ENCODE measurements around the gene SUMF2.

- TF ChIP-seq, protein P1, sequence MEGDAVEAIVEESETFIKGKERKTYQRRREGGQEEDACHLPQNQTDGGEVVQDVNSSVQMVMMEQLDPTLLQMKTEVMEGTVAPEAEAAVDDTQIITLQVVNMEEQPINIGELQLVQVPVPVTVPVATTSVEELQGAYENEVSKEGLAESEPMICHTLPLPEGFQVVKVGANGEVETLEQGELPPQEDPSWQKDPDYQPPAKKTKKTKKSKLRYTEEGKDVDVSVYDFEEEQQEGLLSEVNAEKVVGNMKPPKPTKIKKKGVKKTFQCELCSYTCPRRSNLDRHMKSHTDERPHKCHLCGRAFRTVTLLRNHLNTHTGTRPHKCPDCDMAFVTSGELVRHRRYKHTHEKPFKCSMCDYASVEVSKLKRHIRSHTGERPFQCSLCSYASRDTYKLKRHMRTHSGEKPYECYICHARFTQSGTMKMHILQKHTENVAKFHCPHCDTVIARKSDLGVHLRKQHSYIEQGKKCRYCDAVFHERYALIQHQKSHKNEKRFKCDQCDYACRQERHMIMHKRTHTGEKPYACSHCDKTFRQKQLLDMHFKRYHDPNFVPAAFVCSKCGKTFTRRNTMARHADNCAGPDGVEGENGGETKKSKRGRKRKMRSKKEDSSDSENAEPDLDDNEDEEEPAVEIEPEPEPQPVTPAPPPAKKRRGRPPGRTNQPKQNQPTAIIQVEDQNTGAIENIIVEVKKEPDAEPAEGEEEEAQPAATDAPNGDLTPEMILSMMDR (conservative IDR thresholded peaks at IDR 0.05; ENCODE audit: low read depth, low read length) = no peak
- TF ChIP-seq MXI1 (IDR thresholded peaks at IDR 0.05; ENCODE audit: borderline replicate concordance, low read depth, low read length) = no peak
- no peak for TF ChIP-seq POLR2A (IDR thresholded peaks at IDR 0.05; ENCODE audit: low read depth, low read length)
- TF ChIP-seq CHD1 (IDR thresholded peaks at IDR 0.05; ENCODE audit: low read depth, low read length) = no peak
- no peak for TF ChIP-seq RFX5 (IDR thresholded peaks at IDR 0.05; ENCODE audit: low read depth, low read length)
These were observed 13.1 kb upstream of the SUMF2 start for GRCh38 chr7:56051053-56051338.
